Smooth muscle cell (in vitro differentiated cells): Measurements from ENCODE around the gene ZNF177. TPM values are rescaled to one million over a fixed set of nuclear protein-coding genes. Genes with fewer than 3 reads are reported as not detected.

ENCODE experiments used
- DNase-seq: peaks from one replicate; lab custom pipeline; 2025; ENCODE audit not compliant: unreplicated experiment; lab: John Stamatoyannopoulos, UW
- H2AFZ ChIP-seq: fragments of 200-600 bp; sonication (generic); 2 replicates; pipeline ENCODE4 v1.6.0; 2016; ENCODE audit warnings: antibody characterized with exemption, low read depth, mild to moderate bottlenecking
- H3F3A ChIP-seq: fragments of 200-600 bp; sonication (generic); 2 replicates; pipeline ENCODE4 v1.6.0; 2017; ENCODE audit warnings: antibody characterized with exemption, low read depth
- H3K27ac ChIP-seq: fragments of 200-600 bp; sonication (generic); 2 replicates; pipeline ENCODE4 v1.5.1; 2016; ENCODE audit warnings: low read depth, mild to moderate bottlenecking
- H3K27me3 ChIP-seq: fragments of 200-600 bp; sonication (generic); 2 replicates; pipeline ENCODE4 v1.6.1; 2016; ENCODE audit warnings: low read depth, mild to moderate bottlenecking
- H3K36me3 ChIP-seq: fragments of 200-600 bp; sonication (generic); 2 replicates; pipeline ENCODE4 v1.5.1; 2016; ENCODE audit warnings: low read depth
- H3K4me1 ChIP-seq: fragments of 200-600 bp; sonication (generic); 2 replicates; pipeline ENCODE4 v1.5.1; 2016; ENCODE audit warnings: low read depth
- H3K4me2 ChIP-seq: fragments of 200-600 bp; sonication (generic); 2 replicates; pipeline ENCODE4 v1.6.0; 2016; ENCODE audit warnings: mild to moderate bottlenecking
- H3K4me3 ChIP-seq: fragments of 200-600 bp; sonication (generic); 2 replicates; pipeline ENCODE4 v1.5.1; 2016; ENCODE audit warnings: mild to moderate bottlenecking
- H3K79me2 ChIP-seq: fragments of 200-600 bp; sonication (generic); 2 replicates; pipeline ENCODE4 v1.6.0; 2016; ENCODE audit warnings: low read depth, mild to moderate bottlenecking
- H3K9ac ChIP-seq: fragments of 200-600 bp; sonication (generic); 2 replicates; pipeline ENCODE4 v1.6.0; 2016; ENCODE audit warnings: low read depth
- H3K9me3 ChIP-seq: fragments of 200-600 bp; sonication (generic); replicated peaks from 2 replicates; pipeline ENCODE4 v1.5.1; 2016; ENCODE audit warnings: low read depth
- H4K20me1 ChIP-seq: fragments of 200-600 bp; sonication (generic); 2 replicates; pipeline ENCODE4 v1.6.0; 2016; ENCODE audit warnings: low read depth
- WGBS: methylation state at CpG from one replicate; pipeline ENCODE4 v1.1.7; 2016; ENCODE audit warnings: low lambda C conversion rate; 5-methylcytosine and 5-hydroxymethylcytosine counted together
- polyA plus RNA-seq: library from polyadenylated mRNA; unstranded; fragments of >200 nt; fragmentation: Nextera tagmentation; extraction: Ambion mirVana; gene quantifications from 2 replicates; pipeline ENCODE4 v1.2.1, GENCODE V29; 2016
- total RNA-seq: library from RNA; depleted of rRNA; stranded (reverse); fragments of >200 nt; gene quantifications from 2 replicates; pipeline ENCODE4 v1.2.3, GENCODE V29; 2014
- TF ChIP-seq, protein P1 (sequence below): fragments of 200-600 bp; sonication (generic); IDR thresholded peaks from 2 replicates; pipeline ENCODE4 v1.5.1; 2017; ENCODE audit warnings: borderline replicate concordance, mild to moderate bottlenecking, antibody characterized with exemption; ENCODE audit not compliant: insufficient read depth, poor library complexity, severe bottlenecking

Gene ZNF177
- total and polyA plus RNA-seq, 2 experiments from 2014 or later = 2.4 to 4.8 TPM

DNA sequence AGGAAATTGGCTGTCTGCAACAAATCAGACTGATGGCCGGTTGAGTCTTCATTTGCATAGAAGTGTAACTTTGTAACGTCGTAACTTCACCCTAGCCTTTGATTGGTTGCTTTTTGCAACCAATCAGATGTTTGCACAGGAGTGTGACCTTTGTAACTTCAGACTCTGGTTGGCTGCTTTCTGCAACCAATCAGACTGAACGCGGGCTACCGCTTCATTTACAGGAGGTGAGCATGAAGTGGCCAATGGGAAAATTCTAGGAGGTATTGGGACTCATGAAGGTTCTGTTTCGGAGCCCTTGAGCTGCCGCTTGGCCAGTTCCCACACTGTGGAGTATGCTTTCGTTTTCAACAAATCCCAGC lies 39.3 kb upstream of the ZNF177 start:
- no peak for DNase-seq
- Histone ChIP-seq H3F3A (peaks cover 6% of the 10 kb centered on the region), H3K36me3 (peaks cover 8% of the 10 kb centered on the region), H3K4me2 (peak overlapping the region; percentile 90), H3K4me1 (no peaks in the 10 kb centered on the region), H4K20me1 (no peaks in the 10 kb centered on the region), H3K9me3 (peaks cover 8% of the 10 kb centered on the region), H3K9ac (peak overlapping the region; percentile 47), H3K27me3 (no peaks in the 10 kb centered on the region), H2AFZ (peak overlapping the region; percentile 90), H3K4me3 (peak overlapping the region; percentile 66), H3K27ac (peak overlapping the region; percentile 61), H3K79me2 (peaks cover 25% of the 10 kb centered on the region)
- 31% methylated on average over 9 of the region's 9 CpGs for WGBS
- TF ChIP-seq, protein P1, sequence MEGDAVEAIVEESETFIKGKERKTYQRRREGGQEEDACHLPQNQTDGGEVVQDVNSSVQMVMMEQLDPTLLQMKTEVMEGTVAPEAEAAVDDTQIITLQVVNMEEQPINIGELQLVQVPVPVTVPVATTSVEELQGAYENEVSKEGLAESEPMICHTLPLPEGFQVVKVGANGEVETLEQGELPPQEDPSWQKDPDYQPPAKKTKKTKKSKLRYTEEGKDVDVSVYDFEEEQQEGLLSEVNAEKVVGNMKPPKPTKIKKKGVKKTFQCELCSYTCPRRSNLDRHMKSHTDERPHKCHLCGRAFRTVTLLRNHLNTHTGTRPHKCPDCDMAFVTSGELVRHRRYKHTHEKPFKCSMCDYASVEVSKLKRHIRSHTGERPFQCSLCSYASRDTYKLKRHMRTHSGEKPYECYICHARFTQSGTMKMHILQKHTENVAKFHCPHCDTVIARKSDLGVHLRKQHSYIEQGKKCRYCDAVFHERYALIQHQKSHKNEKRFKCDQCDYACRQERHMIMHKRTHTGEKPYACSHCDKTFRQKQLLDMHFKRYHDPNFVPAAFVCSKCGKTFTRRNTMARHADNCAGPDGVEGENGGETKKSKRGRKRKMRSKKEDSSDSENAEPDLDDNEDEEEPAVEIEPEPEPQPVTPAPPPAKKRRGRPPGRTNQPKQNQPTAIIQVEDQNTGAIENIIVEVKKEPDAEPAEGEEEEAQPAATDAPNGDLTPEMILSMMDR = no peak

DNA sequence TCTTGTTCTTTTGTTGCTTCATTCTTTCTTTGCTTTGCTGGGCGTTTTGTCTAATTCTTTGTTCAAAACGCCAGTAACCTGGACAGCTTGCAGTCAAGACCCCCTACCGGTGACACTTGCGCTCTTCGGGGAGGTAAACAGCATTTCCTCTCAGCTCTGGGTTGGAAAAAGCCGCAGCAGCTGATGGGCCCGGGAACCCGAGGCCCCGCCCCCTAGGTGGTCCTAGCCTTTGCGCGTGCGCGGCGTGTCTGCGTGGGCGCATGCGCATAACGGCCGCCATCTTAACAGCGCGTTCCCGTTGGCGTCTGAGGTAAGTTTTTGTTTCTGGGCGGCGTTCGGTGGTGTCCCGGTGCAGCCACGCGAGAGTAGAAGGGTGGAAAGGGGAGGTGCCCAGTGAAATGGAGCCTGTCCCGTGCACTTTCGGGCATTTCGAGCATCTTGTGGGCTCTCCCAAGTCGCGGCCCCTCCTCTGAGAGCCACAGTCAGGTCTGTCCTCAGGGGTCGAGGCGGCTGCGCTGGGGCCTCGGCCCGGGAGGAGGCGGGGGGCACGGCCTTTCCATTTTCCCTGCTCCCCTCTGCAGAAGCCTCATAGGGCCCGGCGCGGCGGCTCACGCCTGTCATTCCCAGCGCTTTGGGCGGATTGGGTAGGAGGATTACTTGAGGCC lies 38.8 kb upstream of the ZNF177 start, which contains the start of gene ZNF559:
ZNF559 (plus strand) TSS at position 261 of the 665 bp plus-strand sequence. CDS start 14,371 bp downstream, outside the sequence.
- WGBS = 4% methylated on average over 47 of the region's 48 CpGs
- Histone ChIP-seq H4K20me1 (no peaks in the 10 kb centered on the region), H3K4me3 (peak within 1 kb of the TSS; percentile 66), H3K27me3 (no peaks in the 10 kb centered on the region), H3K4me2 (peak within 1 kb of the TSS; percentile 90), H3F3A (peaks cover 6% of the 10 kb centered on the region), H2AFZ (peak within 1 kb of the TSS; percentile 90), H3K9ac (peak within 1 kb of the TSS; percentile 52), H3K4me1 (no peaks in the 10 kb centered on the region), H3K9me3 (peaks cover 12% of the 10 kb centered on the region), H3K27ac (peak within 1 kb of the TSS; percentile 61), H3K36me3 (peaks cover 12% of the 10 kb centered on the region), H3K79me2 (peaks cover 31% of the 10 kb centered on the region)
- TF ChIP-seq, protein P1 = peak; percentile 27
- peak; percentile 71 for DNase-seq

DNA sequence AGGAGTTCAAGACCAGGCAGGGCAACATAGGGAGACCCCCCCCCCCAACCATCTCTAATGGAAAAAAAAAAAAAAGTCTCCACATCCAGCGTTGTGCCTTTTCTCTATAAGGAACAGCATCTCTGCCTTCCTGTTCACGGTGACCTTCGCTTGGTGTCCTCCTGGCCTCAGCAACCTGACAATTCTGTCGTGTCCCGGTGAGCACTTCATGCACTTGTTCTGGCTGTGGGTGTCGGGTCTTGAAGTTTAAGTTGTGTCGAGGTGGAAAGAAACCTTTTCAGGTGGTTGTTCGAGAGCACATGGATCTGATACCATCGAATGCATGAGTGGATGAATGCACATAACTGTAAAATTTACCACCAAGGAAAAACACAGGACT lies 38.2 kb upstream of the ZNF177 start:
- Histone ChIP-seq H3K36me3 (peaks cover 17% of the 10 kb centered on the region), H3K4me2 (peak overlapping the region; percentile 90), H2AFZ (peak overlapping the region; percentile 90), H3K27ac (peak overlapping the region; percentile 61), H3K79me2 (peaks cover 34% of the 10 kb centered on the region), H3K4me3 (peak overlapping the region; percentile 66), H3F3A (peaks cover 6% of the 10 kb centered on the region), H3K4me1 (no peaks in the 10 kb centered on the region), H3K9me3 (peaks cover 18% of the 10 kb centered on the region), H4K20me1 (no peaks in the 10 kb centered on the region), H3K9ac (peak overlapping the region; percentile 52), H3K27me3 (no peaks in the 10 kb centered on the region)
- TF ChIP-seq, protein P1 = no peak
- 64% methylated on average over 9 of the region's 9 CpGs for WGBS
- DNase-seq = no peak

DNA sequence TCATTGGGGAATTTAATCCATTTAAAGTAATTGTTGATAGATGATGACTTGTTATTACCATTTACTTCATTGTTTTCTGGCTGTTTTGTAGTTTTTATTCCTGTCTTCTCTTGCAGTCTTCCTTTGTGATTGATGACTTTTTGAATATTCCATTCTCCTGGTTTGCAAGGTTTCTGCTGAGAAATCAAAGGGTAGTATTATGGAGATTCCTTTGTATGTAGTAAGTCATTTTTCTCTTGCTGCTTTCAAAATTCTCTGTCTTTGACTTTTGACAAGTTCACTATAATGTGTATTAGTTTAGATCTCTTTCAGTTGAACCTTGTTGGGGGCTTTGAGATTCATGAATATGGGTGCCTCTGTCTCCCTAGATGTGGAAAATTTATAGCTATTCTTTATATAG lies 32.8 kb upstream of the ZNF177 start:
- no peak overlapping the region for H3K4me3 ChIP-seq
- no peak overlapping the region for H3K27ac ChIP-seq
- peaks cover 61% of the 10 kb centered on the region for H3K79me2 ChIP-seq
- peaks cover 60% of the 10 kb centered on the region for H3K9me3 ChIP-seq
- TF ChIP-seq, protein P1 = no peak
- no peaks in the 10 kb centered on the region for H4K20me1 ChIP-seq
- no peak overlapping the region for H3K4me2 ChIP-seq
- H3K27me3 ChIP-seq = no peaks in the 10 kb centered on the region
- no peaks in the 10 kb centered on the region for H3F3A ChIP-seq
- no peak for DNase-seq
- H3K4me1 ChIP-seq = no peaks in the 10 kb centered on the region
- peaks cover 62% of the 10 kb centered on the region for H3K36me3 ChIP-seq
- no peak overlapping the region for H2AFZ ChIP-seq
- no peak overlapping the region for H3K9ac ChIP-seq
